SK-N-MC (cell line): ENCODE data around the gene DAND5.

ENCODE experiments used
- EZH2 ChIP-seq: fragments of 200-600 bp; sonication (generic); IDR thresholded peaks from one replicate; pipeline ENCODE4 v1.6.1; 2017; ENCODE audit warnings: antibody characterized with exemption
- FOXP2 ChIP-seq: optimal IDR thresholded peaks from 2 replicates; pipeline ENCODE3; 2011; ENCODE audit warnings: mild to moderate bottlenecking, moderate library complexity; ENCODE audit not compliant: insufficient read depth; ENCODE audit errors: extremely low read length, control extremely low read depth
- POLR2AphosphoS5 ChIP-seq: IDR thresholded peaks from 2 replicates; pipeline ENCODE4 v1.6.1; 2012; ENCODE audit warnings: mild to moderate bottlenecking, low read depth, low read length, borderline replicate concordance

- TF ChIP-seq EZH2 (no peak), POLR2AphosphoS5 (no peak), FOXP2 (no peak)
These were observed 39.8 kb downstream of the DAND5 start for GRCh38 chr19:13008926-13009787.
